ACC112 (cell line): ENCODE measurements around the gene LRR1.

Experiments used
- H2AFZ ChIP-seq: fragments of 200-600 bp; sonication (generic); one replicate; pipeline ENCODE4 v1.6.0; 2017; ENCODE audit warnings: antibody characterized with exemption, low read length; ENCODE audit not compliant: unreplicated experiment
- H3K27ac ChIP-seq: fragments of 200-600 bp; sonication (generic); 2 replicates; pipeline ENCODE4 v1.5.1; 2014; ENCODE audit warnings: low read depth, mild to moderate bottlenecking, antibody characterized with exemption, low read length, moderate library complexity
- H3K27me3 ChIP-seq: fragments of 200-600 bp; sonication (generic); 2 replicates; pipeline ENCODE4 v1.6.1; 2014; ENCODE audit warnings: mild to moderate bottlenecking, antibody characterized with exemption, low read length, moderate library complexity, mixed read lengths; ENCODE audit not compliant: insufficient read depth
- H3K36me3 ChIP-seq: fragments of 200-600 bp; sonication (generic); 2 replicates; pipeline ENCODE4 v1.6.1; 2016; ENCODE audit warnings: mild to moderate bottlenecking, antibody characterized with exemption, low read length, moderate library complexity, mixed read lengths; ENCODE audit not compliant: insufficient read depth
- H3K4me1 ChIP-seq: fragments of 200-600 bp; sonication (generic); one replicate; pipeline ENCODE4 v1.6.1; 2016; ENCODE audit warnings: low read length, mixed read lengths; ENCODE audit not compliant: insufficient read depth, unreplicated experiment, control insufficient read depth
- H3K4me3 ChIP-seq: fragments of 200-600 bp; sonication (generic); 2 replicates; pipeline ENCODE4 v1.5.1; 2014; ENCODE audit warnings: mild to moderate bottlenecking, low read depth, low read length
- H3K79me2 ChIP-seq: fragments of 200-600 bp; sonication (generic); one replicate; pipeline ENCODE4 v1.6.0; 2016; ENCODE audit warnings: low read length; ENCODE audit not compliant: control insufficient read depth, unreplicated experiment, insufficient read depth

The LRR1 gene

DNA sequence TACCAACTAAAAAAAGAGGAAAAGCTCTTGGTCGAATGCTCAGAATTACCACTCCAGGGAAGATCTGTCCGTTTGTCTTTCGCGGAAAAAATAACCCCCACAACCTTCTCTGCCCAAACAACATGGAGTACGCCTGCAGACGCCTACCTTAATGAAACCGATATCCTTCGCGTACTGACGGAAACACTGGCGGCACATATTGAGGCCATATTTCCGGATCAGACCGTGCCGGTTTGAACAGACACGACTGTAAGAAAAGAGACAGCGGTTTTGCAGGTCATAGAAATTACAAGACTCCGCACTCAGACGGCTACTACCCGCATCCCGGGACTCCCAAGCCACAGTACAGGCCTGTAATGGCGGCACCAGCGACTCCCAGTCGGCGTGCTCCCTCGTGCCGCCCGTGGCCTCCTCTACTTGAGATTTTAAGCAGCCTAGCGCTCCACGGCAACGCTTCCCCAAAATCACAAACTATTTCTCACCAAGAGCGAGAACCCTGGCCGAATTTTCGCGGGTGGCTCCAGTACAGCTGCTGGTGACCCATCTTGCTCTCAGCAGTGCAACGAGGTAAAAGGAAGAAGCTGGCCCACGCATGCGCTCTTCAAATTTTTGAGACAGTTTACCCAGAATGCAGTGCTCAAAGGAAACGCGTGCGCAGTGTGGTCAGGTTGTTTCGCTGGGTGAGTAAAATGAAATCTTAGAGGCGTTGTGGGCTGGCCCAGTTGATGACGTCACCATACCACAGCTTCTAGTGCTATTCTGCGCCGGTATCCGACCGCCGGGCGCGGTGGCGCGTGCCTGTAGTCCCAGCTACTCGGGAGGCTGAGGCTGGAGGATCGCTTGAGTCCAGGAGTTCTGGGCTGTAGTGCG, 12.7 kb upstream of the LRR1 start, which contains the start of gene RPS29:
TSS of gene RPS29 (minus strand) at position 578 of the 870 bp plus-strand sequence. CDS start at position 544, 34 bp downstream.
- Histone ChIP-seq H3K4me3 (peak within 1 kb of the TSS; percentile 88), H3K36me3 (peaks cover 31% of the 10 kb centered on the region), H3K27me3 (no peaks in the 10 kb centered on the region), H3K79me2 (peaks cover 48% of the 10 kb centered on the region), H2AFZ (peak within 1 kb of the TSS; percentile 79), H3K27ac (peak within 1 kb of the TSS; percentile 62), H3K4me1 (peaks cover 22% of the 10 kb centered on the region)

GRCh38 chr14:49586673-49587460, 11.9 kb upstream of the LRR1 start:
- peak overlapping the region; percentile 69 for H3K4me3 ChIP-seq
- peak overlapping the region; percentile 79 for H2AFZ ChIP-seq
- H3K27ac ChIP-seq = peak overlapping the region; percentile 57

GRCh38 chr14:49589387-49589786, 9.4 kb upstream of the LRR1 start:
- Histone ChIP-seq H3K36me3 (peaks cover 4% of the 10 kb centered on the region; the same call in 1 of the 2 replicates), H2AFZ (no peak overlapping the region), H3K4me3 (no peak overlapping the region), H3K27me3 (no peaks in the 10 kb centered on the region), H3K27ac (no peak overlapping the region), H3K79me2 (peaks cover 18% of the 10 kb centered on the region), H3K4me1 (peaks cover 20% of the 10 kb centered on the region)

More at GRCh38 chr14:49586673-49587460, 11.9 kb upstream of the LRR1 start:
- Histone ChIP-seq H3K27me3 (no peaks in the 10 kb centered on the region), H3K4me1 (peaks cover 22% of the 10 kb centered on the region), H3K36me3 (peaks cover 28% of the 10 kb centered on the region), H3K79me2 (peaks cover 43% of the 10 kb centered on the region)

DNA sequence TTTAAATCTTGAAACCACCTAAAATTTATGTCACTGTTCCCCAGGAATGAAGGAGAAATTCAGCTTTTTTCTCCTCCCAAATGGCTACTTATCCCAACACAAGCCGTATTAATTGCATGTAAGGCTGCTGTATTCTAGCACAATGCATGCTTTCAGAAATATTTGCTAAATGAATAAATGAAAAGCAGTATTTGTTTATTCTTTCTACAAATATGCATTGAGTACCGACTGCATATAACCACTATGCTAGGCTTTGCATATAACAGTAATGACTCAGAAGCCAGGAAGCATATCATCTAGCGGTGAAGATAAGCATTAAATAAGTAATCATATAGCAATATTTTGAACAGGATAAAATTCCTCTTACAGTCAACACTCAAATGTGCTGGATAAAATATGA, 5.7 kb upstream of the LRR1 start:
- H3K27ac ChIP-seq = no peak overlapping the region
- H2AFZ ChIP-seq = no peak overlapping the region
- H3K79me2 ChIP-seq = peaks cover 8% of the 10 kb centered on the region
- H3K36me3 ChIP-seq = no peaks in the 10 kb centered on the region
- H3K4me1 ChIP-seq = peaks cover 20% of the 10 kb centered on the region
- H3K4me3 ChIP-seq = no peak overlapping the region
- H3K27me3 ChIP-seq = no peaks in the 10 kb centered on the region

GRCh38 chr14:49594347-49595091, 4.2 kb upstream of the LRR1 start:
- Histone ChIP-seq H3K79me2 (peaks cover 23% of the 10 kb centered on the region), H3K27me3 (no peaks in the 10 kb centered on the region), H3K36me3 (no peaks in the 10 kb centered on the region), H2AFZ (peak overlapping the region; percentile 3), H3K27ac (no peak overlapping the region), H3K4me1 (peaks cover 20% of the 10 kb centered on the region), H3K4me3 (no peak overlapping the region)

- no peaks in the 10 kb centered on the region for H3K27me3 ChIP-seq
Observed at GRCh38 chr14:49598189-49598484, 603 bp upstream of the LRR1 start.

GRCh38 chr14:49607583-49607982, 8.8 kb downstream of the LRR1 start:
- H3K27ac ChIP-seq = no peak overlapping the region

More at GRCh38 chr14:49598189-49598484, 603 bp upstream of the LRR1 start:
- H3K4me3 ChIP-seq = peak overlapping the region; percentile 96
- H3K79me2 ChIP-seq = peaks cover 48% of the 10 kb centered on the region
- H3K27ac ChIP-seq = peak overlapping the region; percentile 93
- H3K4me1 ChIP-seq = peaks cover 22% of the 10 kb centered on the region
- peak overlapping the region; percentile 90 for H2AFZ ChIP-seq
- H3K36me3 ChIP-seq = 0 out of 2 replicates have a peak, but pooled peaks cover 4% of the 10 kb centered on the region

DNA sequence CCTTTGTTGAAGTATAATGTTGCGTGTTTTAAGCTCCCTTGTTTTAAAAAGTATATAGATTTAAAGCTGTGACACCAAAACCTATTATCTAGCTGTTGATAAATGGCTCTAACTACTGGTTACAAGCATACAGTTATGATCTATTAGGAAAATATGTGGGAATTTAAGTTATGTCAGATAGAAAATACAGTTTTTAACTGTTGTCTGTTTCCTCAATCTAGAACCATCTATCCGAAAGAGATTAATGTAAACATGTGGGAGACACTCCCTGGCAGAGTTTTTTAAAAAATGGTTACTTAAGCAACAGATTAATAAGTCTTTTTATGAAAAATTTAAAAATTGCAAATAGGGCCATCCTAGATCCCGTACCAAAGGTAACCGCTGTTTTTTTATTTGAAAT, 13.5 kb downstream of the LRR1 start:
- Histone ChIP-seq H3K4me1 (peaks cover 2% of the 10 kb centered on the region), H3K79me2 (peaks cover 16% of the 10 kb centered on the region), H2AFZ (no peak overlapping the region), H3K27me3 (no peaks in the 10 kb centered on the region), H3K4me3 (no peak overlapping the region), H3K27ac (no peak overlapping the region), H3K36me3 (peaks cover 11% of the 10 kb centered on the region; the same call in 1 of the 2 replicates)

More at GRCh38 chr14:49607583-49607982, 8.8 kb downstream of the LRR1 start:
- Histone ChIP-seq H3K36me3 (peaks cover 11% of the 10 kb centered on the region; the same call in 1 of the 2 replicates), H3K79me2 (peaks cover 13% of the 10 kb centered on the region), H3K4me1 (no peaks in the 10 kb centered on the region), H3K4me3 (no peak overlapping the region), H2AFZ (no peak overlapping the region), H3K27me3 (no peaks in the 10 kb centered on the region)

GRCh38 chr14:49612671-49613070, 13.9 kb downstream of the LRR1 start:
- Histone ChIP-seq H3K27ac (no peak overlapping the region), H3K4me3 (no peak overlapping the region), H3K79me2 (peaks cover 19% of the 10 kb centered on the region), H3K4me1 (peaks cover 6% of the 10 kb centered on the region), H3K36me3 (peaks cover 8% of the 10 kb centered on the region; the same call in 1 of the 2 replicates), H2AFZ (no peak overlapping the region), H3K27me3 (no peaks in the 10 kb centered on the region)

GRCh38 chr14:49614196-49614595, 15.5 kb downstream of the LRR1 start:
- Histone ChIP-seq H3K36me3 (peaks cover 12% of the 10 kb centered on the region; the same call in 1 of the 2 replicates), H3K27me3 (no peaks in the 10 kb centered on the region), H2AFZ (no peak overlapping the region), H3K27ac (no peak overlapping the region), H3K4me1 (peaks cover 16% of the 10 kb centered on the region), H3K79me2 (peaks cover 29% of the 10 kb centered on the region), H3K4me3 (no peak overlapping the region)
